ENCODE results near the gene KCNQ1. TPM values are rescaled to one million over a fixed set of nuclear protein-coding genes. Genes with fewer than 3 reads are reported as not detected.

KCNQ1 gene
- total RNA-seq, 1 experiment from 2014 or later = 10.7 TPM

- DNase-seq (ENCODE audit: low read depth, low spot score) (no peak), ATAC-seq (no peak)
- no peaks in the 10 kb centered on the region for H3K79me2 ChIP-seq (ENCODE audit: insufficient read depth, low read length)
- intact Hi-C loops (cut with micrococcal nuclease) = no loop called here
- no peaks in the 10 kb centered on the region for H3K9me3 ChIP-seq (ENCODE audit: control insufficient read depth in 1 of 2, insufficient read depth in 1 of 2, low read depth in 1 of 2, low read length in 2 of 2)
- no peak overlapping the region for H2AFZ ChIP-seq (ENCODE audit: low read depth, low read length, poor library complexity, severe bottlenecking)
- no peaks in the 10 kb centered on the region for H4K20me1 ChIP-seq (ENCODE audit: insufficient read depth)
- ChIA-PET POLR2A (no interaction called here), RAD21 (ENCODE audit: low non-redundant PET in 1 of 2, low total read pairs in 2 of 2, uncharacterized antibody in 2 of 2, unreplicated experiment in 2 of 2) (no interaction called here), CTCF (no interaction called here)
- H3K4me1 ChIP-seq (ENCODE audit: control insufficient read depth in 1 of 2, insufficient read depth in 2 of 2, low read length in 2 of 2) = no peaks in the 10 kb centered on the region
- no peak overlapping the region for H3K9ac ChIP-seq (ENCODE audit: low read length)
- no peaks in the 10 kb centered on the region for H3K9me2 ChIP-seq (ENCODE audit: insufficient read depth)
- H3K4me3 ChIP-seq (replicated peaks in 1 of 2; ENCODE audit: low read depth in 1 of 2, low read length in 2 of 2) = no peak overlapping the region
- no peaks in the 10 kb centered on the region for H3K27me3 ChIP-seq (ENCODE audit: insufficient read depth, low read length)
- no peak overlapping the region for H3K27ac ChIP-seq (ENCODE audit: low read depth, low read length)
- no peak for TF ChIP-seq POLR2AphosphoS5 (IDR thresholded peaks at IDR 0.05; ENCODE audit: low read depth, low read length)
- TF ChIP-seq, protein P1, sequence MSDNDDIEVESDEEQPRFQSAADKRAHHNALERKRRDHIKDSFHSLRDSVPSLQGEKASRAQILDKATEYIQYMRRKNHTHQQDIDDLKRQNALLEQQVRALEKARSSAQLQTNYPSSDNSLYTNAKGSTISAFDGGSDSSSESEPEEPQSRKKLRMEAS (IDR thresholded peaks at IDR 0.05) = no peak
- TF ChIP-seq EZH2phosphoT487 (IDR thresholded peaks at IDR 0.05; ENCODE audit: borderline replicate concordance) = no peak
- no peak for TF ChIP-seq POLR2A (IDR thresholded peaks at IDR 0.05; ENCODE audit: borderline replicate concordance, extremely low read depth, insufficient read depth, insufficient read length)
- no peak for TF ChIP-seq RAD21 (IDR thresholded peaks at IDR 0.05; ENCODE audit: low read depth)
- no peak for TF ChIP-seq EGR1 (IDR thresholded peaks at IDR 0.05; ENCODE audit: low read depth)
- TF ChIP-seq REST (IDR thresholded peaks at IDR 0.05; ENCODE audit: low read depth) = no peak
- TF ChIP-seq SRF (IDR thresholded peaks at IDR 0.05; ENCODE audit: low read depth) = no peak
- no peak for TF ChIP-seq ZBTB33 (IDR thresholded peaks at IDR 0.05; ENCODE audit: extremely low read depth, insufficient replicate concordance, low read length)
- no peak for TF ChIP-seq ATF3 (IDR thresholded peaks at IDR 0.05)
- TF ChIP-seq ZNF274 (IDR thresholded peaks at IDR 0.05; ENCODE audit: low read depth, low read length) = no peak
- no peak for TF ChIP-seq JUND (IDR thresholded peaks at IDR 0.05)
- TF ChIP-seq EZH2 (IDR thresholded peaks at IDR 0.05) = no peak
- TF ChIP-seq YY1 (IDR thresholded peaks at IDR 0.05; ENCODE audit: extremely low read depth, insufficient replicate concordance, low read depth, low read length) = no peak
- no peak for TF ChIP-seq ZFX (IDR thresholded peaks at IDR 0.05)
- TF ChIP-seq, protein P2, sequence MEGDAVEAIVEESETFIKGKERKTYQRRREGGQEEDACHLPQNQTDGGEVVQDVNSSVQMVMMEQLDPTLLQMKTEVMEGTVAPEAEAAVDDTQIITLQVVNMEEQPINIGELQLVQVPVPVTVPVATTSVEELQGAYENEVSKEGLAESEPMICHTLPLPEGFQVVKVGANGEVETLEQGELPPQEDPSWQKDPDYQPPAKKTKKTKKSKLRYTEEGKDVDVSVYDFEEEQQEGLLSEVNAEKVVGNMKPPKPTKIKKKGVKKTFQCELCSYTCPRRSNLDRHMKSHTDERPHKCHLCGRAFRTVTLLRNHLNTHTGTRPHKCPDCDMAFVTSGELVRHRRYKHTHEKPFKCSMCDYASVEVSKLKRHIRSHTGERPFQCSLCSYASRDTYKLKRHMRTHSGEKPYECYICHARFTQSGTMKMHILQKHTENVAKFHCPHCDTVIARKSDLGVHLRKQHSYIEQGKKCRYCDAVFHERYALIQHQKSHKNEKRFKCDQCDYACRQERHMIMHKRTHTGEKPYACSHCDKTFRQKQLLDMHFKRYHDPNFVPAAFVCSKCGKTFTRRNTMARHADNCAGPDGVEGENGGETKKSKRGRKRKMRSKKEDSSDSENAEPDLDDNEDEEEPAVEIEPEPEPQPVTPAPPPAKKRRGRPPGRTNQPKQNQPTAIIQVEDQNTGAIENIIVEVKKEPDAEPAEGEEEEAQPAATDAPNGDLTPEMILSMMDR (IDR thresholded peaks at IDR 0.05 in 2 of 3, conservative IDR thresholded peaks at IDR 0.05 in 1 of 3; ENCODE audit: borderline replicate concordance in 1 of 3, insufficient read depth in 1 of 3, low read depth in 2 of 3, low read length in 2 of 3) = no peak
- no peak for TF ChIP-seq SP1 (IDR thresholded peaks at IDR 0.05; ENCODE audit: low read depth)
- no peak for TF ChIP-seq SIN3A (IDR thresholded peaks at IDR 0.05; ENCODE audit: low read depth)
- TF ChIP-seq TCF7L2 (IDR thresholded peaks at IDR 0.05; ENCODE audit: borderline replicate concordance, extremely low read depth, insufficient read depth, insufficient read length) = no peak
- TF ChIP-seq CEBPB (IDR thresholded peaks at IDR 0.05; ENCODE audit: low read depth) = no peak
- BruUV-seq (replicated peaks) = no TSS peak
- H3K36me3 ChIP-seq (ENCODE audit: control insufficient read depth in 1 of 2, insufficient read depth in 2 of 2, low read length in 2 of 2) = no peaks in the 10 kb centered on the region
- H3K4me2 ChIP-seq (ENCODE audit: low read length) = no peak overlapping the region
These were observed 270.1 kb downstream of the KCNQ1 start for GRCh38 chr11:2714871-2715270.
